GM19035 (cell line): Measurements from ENCODE around the gene TET2.

ENCODE experiments used
- ATAC-seq: cut with Tn5 transposase; IDR thresholded peaks from one replicate; pipeline ENCODE4 v1.9.1; 2021; ENCODE audit not compliant: unreplicated experiment

Gene TET2

DNA sequence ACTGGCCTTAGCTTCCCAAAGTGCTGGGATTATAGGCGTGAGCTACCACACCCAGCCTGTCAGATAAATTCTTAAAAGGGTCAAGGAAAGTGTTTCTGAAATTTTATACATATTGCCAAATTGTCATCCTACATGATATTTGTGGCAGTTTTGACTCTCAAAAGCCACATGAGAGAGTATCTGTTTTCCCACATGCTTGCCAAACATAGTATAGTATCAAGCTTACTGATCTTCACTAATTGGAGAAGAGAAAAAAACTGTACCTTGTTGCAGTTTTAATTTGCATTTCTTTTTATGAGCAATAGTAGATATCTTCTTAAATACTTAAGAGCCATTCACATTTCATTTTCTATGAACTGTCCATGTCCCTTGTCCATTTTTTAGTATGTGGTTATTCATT lies 83.6 kb downstream of the TET2 start:
- no peak for ATAC-seq

DNA sequence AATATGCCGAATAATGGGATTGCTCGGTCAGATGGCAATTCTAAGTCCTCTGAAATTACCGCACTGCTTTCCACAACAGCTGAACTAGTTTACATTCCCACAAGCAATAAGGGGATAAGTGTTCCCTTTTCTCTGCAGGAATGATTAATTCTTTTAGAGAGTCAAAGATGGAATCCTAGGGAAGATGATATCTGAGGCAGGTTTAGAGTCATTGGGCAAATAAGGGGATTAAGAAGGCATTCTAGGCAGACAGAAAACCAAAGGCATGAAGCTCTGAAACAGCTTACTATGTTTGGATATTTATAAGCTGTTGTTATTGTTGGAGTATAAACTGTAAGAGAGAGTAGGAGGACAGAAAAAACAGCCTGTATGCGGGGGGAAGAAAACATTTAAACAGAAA lies 85.7 kb downstream of the TET2 start:
- no peak for ATAC-seq

DNA sequence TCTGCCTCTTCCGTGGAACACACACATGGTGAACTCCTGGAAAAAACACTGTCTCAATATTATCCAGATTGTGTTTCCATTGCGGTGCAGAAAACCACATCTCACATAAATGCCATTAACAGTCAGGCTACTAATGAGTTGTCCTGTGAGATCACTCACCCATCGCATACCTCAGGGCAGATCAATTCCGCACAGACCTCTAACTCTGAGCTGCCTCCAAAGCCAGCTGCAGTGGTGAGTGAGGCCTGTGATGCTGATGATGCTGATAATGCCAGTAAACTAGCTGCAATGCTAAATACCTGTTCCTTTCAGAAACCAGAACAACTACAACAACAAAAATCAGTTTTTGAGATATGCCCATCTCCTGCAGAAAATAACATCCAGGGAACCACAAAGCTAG lies 87.9 kb downstream of the TET2 start:
- no peak for ATAC-seq

DNA sequence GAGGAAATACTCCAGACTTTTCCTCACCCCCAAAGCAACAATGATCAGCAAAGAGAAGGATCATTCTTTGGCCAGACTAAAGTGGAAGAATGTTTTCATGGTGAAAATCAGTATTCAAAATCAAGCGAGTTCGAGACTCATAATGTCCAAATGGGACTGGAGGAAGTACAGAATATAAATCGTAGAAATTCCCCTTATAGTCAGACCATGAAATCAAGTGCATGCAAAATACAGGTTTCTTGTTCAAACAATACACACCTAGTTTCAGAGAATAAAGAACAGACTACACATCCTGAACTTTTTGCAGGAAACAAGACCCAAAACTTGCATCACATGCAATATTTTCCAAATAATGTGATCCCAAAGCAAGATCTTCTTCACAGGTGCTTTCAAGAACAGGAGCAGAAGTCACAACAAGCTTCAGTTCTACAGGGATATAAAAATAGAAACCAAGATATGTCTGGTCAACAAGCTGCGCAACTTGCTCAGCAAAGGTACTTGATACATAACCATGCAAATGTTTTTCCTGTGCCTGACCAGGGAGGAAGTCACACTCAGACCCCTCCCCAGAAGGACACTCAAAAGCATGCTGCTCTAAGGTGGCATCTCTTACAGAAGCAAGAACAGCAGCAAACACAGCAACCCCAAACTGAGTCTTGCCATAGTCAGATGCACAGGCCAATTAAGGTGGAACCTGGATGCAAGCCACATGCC lies 89.7 kb downstream of the TET2 start:
- ATAC-seq: peak; percentile 92

DNA sequence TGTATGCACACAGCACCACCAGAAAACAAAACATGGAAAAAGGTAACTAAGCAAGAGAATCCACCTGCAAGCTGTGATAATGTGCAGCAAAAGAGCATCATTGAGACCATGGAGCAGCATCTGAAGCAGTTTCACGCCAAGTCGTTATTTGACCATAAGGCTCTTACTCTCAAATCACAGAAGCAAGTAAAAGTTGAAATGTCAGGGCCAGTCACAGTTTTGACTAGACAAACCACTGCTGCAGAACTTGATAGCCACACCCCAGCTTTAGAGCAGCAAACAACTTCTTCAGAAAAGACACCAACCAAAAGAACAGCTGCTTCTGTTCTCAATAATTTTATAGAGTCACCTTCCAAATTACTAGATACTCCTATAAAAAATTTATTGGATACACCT lies 90.2 kb downstream of the TET2 start:
- ATAC-seq: peak; percentile 35

DNA sequence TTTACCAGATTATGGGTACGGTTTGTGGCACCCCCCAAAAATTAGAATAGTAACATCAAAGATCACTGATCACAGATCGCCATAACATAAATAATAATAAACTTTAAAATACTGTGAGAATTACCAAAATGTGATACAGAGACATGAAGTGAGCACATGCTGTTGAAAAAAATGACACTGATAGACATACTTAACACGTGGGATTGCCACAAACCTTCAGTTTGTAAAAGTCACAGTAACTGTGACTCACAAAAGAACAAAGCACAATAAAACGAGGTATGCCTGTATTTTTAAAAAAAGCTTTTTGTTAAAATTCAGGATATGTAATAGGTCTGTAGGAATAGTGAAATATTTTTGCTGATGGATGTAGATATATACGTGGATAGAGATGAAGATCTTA lies 93.4 kb downstream of the TET2 start:
- no peak for ATAC-seq

DNA sequence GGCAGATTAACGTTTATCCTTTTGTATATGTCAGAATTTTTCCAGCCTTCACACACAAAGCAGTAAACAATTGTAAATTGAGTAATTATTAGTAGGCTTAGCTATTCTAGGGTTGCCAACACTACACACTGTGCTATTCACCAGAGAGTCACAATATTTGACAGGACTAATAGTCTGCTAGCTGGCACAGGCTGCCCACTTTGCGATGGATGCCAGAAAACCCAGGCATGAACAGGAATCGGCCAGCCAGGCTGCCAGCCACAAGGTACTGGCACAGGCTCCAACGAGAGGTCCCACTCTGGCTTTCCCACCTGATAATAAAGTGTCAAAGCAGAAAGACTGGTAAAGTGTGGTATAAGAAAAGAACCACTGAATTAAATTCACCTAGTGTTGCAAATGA lies 94.8 kb downstream of the TET2 start:
- no peak for ATAC-seq

DNA sequence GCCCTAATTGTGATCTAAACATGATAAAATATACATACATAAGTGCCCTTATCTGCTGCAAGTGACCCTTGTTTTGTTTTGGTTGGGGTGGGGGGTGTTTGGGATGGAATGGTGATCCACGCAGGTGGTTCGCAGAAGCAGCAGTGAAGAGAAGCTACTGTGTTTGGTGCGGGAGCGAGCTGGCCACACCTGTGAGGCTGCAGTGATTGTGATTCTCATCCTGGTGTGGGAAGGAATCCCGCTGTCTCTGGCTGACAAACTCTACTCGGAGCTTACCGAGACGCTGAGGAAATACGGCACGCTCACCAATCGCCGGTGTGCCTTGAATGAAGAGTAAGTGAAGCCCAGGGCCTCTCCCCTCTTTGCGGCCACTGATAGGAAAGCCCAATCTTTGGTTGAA lies 96.8 kb downstream of the TET2 start:
- no peak for ATAC-seq

DNA sequence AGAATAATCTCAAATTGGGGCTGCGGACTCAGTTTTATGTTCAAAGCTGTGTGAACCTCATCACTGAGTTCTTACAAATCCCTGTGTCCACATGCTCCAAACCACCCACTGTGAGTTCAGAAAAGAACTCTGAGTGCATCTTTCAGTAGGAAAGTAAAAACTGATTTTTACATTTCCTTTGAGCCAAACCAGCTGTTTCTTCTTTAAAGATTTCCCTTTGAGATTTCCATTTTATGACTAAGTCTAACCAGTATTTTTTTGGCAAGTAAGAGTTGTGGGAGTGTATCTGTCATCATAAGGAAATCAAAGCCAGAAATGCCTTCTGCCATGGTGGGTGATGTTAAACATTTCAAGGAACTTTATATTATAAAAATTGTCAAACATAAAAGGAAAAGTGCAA lies 100.0 kb downstream of the TET2 start:
- no peak for ATAC-seq

DNA sequence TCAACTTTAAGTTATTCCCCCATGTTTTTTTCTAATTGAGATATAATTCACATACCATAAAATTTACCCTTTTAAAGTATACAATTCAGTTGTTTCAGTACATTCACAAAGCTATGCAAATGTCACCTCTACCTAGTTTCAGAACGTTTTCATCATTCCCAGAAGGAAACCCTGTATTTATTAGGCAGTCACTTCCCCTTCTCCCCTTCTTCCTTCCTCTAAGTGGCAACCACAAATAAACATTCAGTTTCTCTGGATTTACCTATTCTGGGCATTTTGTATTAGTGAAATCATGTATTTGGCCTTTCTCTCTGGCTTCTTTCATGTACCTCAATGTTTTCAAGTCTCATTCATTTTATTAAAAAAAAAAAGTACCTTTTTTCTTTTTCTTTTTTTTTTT lies 101.9 kb downstream of the TET2 start:
- no peak for ATAC-seq

DNA sequence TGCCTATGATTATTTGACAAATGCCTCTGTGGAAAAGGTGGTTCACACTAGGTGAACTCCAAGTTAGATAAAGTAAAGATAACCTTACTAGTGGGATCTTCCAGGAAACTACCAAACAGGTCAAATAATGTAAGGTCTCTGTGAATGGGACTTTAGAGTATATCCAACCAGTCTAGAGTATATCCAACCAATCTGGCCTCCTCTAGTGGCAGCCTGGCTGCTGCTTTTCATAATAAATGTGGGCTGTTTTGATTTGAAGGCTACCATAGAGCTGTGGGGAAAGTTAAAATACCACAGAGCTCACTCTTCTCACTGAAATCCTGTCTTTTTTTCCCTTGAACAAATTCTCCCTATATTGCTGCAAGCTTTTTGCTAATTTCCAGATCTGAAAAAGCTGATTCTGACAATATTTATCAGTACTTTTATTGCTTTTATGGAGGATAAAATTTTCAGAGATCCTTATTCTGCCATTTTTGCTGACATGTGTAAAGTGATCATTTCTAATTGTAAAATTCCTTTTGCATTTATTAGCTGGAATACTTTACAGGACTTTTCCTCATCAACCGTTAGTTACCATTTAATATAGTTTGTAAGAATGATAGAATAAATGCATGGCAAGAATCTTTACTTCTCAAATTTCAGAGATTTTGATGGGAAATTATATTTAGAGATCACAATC lies 111.3 kb downstream of the TET2 start:
- no peak for ATAC-seq

DNA sequence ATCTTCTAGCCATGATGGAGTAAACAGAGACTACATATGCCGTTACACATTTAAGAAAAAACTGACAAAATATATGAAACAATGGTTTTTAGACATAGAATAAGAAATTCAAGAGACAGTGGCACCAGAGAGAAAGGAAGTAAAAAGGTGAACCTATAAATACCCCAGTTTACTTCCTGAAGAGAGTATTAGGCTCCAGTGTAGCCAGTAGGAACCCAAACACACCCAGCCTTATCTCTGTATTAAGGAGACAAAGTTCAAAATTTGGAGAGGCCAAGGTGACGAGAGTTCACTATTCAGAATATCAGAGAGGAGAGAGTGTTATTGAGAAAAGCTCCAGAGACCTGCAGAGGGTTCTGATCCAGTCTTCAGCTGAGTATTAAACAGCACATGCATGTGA lies 119.0 kb downstream of the TET2 start:
- ATAC-seq: no peak

DNA sequence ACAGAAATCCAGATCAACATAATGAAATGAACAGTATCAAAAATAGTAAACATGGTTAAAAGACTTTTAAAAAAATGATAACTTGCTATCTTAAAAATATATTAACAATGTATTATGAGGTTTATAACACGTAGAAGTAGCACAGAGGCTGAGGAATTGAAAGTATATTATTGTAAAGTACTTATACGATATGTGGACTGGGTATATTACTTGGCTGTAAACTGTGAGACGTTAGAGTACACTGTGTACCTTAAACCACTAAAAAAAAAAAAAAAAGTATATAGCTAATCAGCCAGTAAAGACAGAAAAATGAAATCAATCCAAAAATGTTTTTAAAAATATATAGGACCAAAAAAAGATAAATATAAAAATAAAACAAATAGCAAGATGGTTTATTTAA lies 120.6 kb downstream of the TET2 start:
- ATAC-seq: no peak

DNA sequence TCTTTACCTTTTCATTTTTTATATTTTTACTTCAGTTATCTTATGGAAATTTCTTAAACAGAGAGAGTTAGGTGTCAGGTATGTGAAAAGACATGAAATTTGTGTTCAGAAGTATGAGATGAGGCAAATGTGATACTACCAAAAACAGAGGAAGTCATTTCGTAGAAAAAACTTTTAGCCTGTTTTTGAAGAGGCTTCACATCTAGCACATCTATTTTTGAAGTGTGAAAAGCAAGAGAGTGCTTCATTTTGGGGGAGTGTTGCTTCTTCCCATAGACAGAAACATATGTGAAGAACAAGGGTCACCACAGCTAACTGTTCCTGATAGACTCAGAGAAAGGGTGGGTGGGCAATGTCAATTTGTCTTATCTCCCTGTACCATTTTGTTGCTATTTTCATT lies 125.3 kb downstream of the TET2 start:
- ATAC-seq: no peak

DNA sequence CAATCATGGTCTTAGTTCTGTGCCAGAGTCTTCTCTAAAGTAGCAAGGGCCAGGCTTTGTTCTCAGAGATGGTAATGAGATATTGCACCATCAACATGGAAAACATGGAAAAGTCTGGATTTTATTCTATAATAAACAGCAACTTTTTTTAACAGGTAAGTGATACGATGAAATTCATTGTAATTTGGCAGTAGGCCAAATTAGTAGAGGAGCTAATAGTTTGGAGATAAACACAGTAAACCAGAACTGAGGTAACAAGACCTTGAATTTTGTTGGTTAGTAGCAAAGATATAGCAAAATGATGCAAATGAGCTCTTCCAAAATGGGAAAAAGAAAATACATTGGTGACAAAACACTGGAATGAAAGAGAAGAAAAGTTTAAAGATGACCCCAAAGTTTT lies 126.6 kb downstream of the TET2 start:
- no peak for ATAC-seq

DNA sequence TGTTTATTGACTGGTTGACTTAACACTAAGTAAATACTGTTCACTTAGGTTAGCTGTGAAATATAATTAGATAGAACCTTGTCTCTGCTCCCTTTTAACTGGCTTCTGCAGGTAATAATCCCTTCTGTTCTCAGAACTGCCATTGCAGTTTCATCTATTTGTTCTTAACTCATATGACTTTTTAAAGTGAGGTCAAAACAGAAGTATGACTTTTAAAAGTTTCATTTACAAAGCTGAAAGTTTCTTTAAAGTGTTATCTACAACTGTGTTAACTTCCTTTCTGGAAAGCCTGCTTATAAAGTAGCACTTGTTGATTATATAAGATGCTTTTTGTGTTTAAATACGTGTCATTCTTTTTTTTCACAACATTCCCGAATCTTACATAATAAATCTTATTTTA lies 127.4 kb downstream of the TET2 start:
- ATAC-seq: no peak

DNA sequence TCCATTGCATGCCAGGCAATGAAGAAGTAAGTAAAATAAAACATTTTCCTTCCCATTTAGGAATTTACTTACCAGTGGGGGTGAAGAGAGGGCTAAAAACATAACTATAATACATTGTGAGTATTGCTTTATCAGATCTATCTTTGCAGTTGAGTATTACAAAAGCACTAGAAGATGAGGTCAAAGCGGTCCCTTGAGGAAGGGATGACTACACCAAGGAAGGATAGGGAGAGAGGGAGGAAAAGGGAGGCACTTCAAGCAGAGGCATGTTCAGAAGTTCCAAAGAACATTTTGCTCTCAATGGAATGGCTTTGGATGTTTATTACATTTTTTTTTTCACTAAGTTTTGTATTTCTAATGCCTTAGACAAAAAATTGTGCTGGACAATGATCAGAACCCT lies 127.8 kb downstream of the TET2 start:
- ATAC-seq: no peak

DNA sequence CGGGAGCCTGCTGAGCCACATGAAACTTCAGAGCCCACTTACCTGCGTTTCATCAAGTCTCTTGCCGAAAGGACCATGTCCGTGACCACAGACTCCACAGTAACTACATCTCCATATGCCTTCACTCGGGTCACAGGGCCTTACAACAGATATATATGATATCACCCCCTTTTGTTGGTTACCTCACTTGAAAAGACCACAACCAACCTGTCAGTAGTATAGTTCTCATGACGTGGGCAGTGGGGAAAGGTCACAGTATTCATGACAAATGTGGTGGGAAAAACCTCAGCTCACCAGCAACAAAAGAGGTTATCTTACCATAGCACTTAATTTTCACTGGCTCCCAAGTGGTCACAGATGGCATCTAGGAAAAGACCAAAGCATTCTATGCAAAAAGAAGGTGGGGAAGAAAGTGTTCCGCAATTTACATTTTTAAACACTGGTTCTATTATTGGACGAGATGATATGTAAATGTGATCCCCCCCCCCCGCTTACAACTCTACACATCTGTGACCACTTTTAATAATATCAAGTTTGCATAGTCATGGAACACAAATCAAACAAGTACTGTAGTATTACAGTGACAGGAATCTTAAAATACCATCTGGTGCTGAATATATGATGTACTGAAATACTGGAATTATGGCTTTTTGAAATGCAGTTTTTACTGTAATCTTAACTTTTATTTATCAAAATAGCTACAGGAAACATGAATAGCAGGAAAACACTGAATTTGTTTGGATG lies 129.9 kb downstream of the TET2 start:
- no peak for ATAC-seq

DNA sequence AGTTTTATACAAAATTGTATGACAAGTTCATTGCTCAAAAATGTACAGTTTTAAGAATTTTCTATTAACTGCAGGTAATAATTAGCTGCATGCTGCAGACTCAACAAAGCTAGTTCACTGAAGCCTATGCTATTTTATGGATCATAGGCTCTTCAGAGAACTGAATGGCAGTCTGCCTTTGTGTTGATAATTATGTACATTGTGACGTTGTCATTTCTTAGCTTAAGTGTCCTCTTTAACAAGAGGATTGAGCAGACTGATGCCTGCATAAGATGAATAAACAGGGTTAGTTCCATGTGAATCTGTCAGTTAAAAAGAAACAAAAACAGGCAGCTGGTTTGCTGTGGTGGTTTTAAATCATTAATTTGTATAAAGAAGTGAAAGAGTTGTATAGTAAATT lies 131.0 kb downstream of the TET2 start:
- no peak for ATAC-seq

DNA sequence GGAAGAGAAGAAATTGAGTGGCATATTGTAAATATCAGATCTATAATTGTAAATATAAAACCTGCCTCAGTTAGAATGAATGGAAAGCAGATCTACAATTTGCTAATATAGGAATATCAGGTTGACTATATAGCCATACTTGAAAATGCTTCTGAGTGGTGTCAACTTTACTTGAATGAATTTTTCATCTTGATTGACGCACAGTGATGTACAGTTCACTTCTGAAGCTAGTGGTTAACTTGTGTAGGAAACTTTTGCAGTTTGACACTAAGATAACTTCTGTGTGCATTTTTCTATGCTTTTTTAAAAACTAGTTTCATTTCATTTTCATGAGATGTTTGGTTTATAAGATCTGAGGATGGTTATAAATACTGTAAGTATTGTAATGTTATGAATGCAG lies 132.6 kb downstream of the TET2 start:
- no peak for ATAC-seq

DNA sequence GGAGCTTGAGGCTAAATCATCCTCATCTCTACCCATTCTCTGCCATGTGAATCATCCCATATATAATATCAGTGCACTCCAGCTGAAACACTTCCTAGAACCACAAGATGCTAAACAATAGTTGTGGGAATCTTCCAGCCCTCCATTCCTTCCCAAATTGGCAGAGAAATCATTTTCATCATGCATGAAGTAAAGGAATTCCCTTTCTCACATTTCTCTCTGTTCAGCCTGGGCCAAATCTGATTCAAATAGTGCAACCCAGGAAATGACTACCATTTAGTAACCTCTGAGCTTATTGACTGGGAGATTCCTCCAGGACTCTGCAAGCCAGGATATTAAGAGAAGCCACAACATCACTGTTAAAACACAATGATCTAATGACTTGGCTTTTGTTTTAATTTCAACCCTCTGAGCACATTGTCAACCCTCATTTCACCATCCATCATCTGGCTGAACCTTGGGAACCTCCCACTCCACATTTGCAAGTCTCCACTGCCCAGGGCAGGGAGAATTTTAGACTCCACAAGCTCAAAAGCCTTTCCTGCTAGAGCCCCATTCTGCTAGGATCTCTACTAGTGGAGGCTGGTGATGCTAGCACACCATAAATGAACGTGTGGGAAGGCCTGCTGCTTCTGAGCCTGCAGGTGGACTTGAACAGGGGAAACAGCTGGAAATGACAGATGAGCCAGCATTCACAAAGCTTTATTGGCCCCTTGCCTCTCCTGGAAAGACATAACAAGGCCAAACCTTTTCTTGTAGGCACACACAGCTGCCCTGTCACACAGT lies 133.9 kb downstream of the TET2 start:
- ATAC-seq: no peak

DNA sequence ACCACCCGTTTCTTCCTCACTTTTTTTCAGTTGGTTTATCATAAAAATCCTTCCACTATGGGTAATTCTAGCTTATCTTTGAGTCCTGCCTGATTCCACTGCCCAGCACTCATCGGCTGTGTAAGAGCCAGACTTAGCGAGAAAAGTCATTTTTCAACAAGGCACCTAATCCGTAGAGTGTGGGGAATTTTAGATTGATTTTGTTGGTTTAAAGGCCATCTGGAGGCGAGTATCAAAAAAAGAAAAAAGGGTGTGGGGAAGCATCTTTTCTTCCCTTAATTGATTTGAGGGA lies 134.4 kb downstream of the TET2 start:
- ATAC-seq: no peak
